ENCODE data around the gene TJP3. TPM values are rescaled to one million over a fixed set of nuclear protein-coding genes. Genes with fewer than 3 reads are reported as not detected.

TJP3 gene
- total RNA-seq, 1 donor from 2014 or later = 20.0 TPM

GRCh38 chr19:3766520-3766919 lies 58.3 kb downstream of the TJP3 start:
- Mint-ChIP-seq H3K9me3 (no peaks in the 10 kb centered on the region), H3K27me3 (no peaks in the 10 kb centered on the region), H3K4me1 (ENCODE audit: unreplicated experiment) (peaks cover 11% of the 10 kb centered on the region), H3K4me3 (no peak overlapping the region), H3K36me3 (peaks cover 5% of the 10 kb centered on the region), H3K27ac (no peak overlapping the region)
- no peak for TF ChIP-seq CTCF (conservative IDR thresholded peaks at IDR 0.05)
- DNase-seq (ENCODE audit: extremely low spot score, unreplicated experiment) = no peak

- Mint-ChIP-seq H3K4me3 (no peak overlapping the region), H3K4me1 (ENCODE audit: unreplicated experiment) (peaks cover 7% of the 10 kb centered on the region), H3K36me3 (peaks cover 5% of the 10 kb centered on the region), H3K27ac (no peak overlapping the region), H3K9me3 (no peaks in the 10 kb centered on the region), H3K27me3 (no peaks in the 10 kb centered on the region)
- no peak for DNase-seq (ENCODE audit: extremely low spot score, unreplicated experiment)
- TF ChIP-seq CTCF (conservative IDR thresholded peaks at IDR 0.05) = no peak
Measured at GRCh38 chr19:3767050-3767449, 58.9 kb downstream of the TJP3 start.

- no peak for TF ChIP-seq CTCF (conservative IDR thresholded peaks at IDR 0.05)
- no peaks in the 10 kb centered on the region for H3K27me3 Mint-ChIP-seq
- peaks cover 2% of the 10 kb centered on the region for H3K4me1 Mint-ChIP-seq (ENCODE audit: unreplicated experiment)
- H3K36me3 Mint-ChIP-seq = no peaks in the 10 kb centered on the region
- H3K27ac Mint-ChIP-seq = no peak overlapping the region
- H3K4me3 Mint-ChIP-seq = no peak overlapping the region
- H3K9me3 Mint-ChIP-seq = no peaks in the 10 kb centered on the region
- no peak for DNase-seq (ENCODE audit: extremely low spot score, unreplicated experiment)
Measured at GRCh38 chr19:3768015-3768747, 60.0 kb downstream of the TJP3 start.

GRCh38 chr19:3768748-3769099 lies 60.5 kb downstream of the TJP3 start:
- Mint-ChIP-seq H3K9me3 (no peaks in the 10 kb centered on the region), H3K4me3 (no peak overlapping the region), H3K27me3 (peaks cover under 1% of the 10 kb centered on the region), H3K27ac (no peak overlapping the region), H3K4me1 (ENCODE audit: unreplicated experiment) (no peaks in the 10 kb centered on the region), H3K36me3 (no peaks in the 10 kb centered on the region)
- no peak for TF ChIP-seq CTCF (conservative IDR thresholded peaks at IDR 0.05)
- no peak for DNase-seq (ENCODE audit: extremely low spot score, unreplicated experiment)

- Mint-ChIP-seq H3K27me3 (peaks cover 3% of the 10 kb centered on the region), H3K4me1 (ENCODE audit: unreplicated experiment) (no peaks in the 10 kb centered on the region), H3K27ac (no peak overlapping the region), H3K9me3 (no peaks in the 10 kb centered on the region), H3K4me3 (no peak overlapping the region), H3K36me3 (no peaks in the 10 kb centered on the region)
- DNase-seq (ENCODE audit: extremely low spot score, unreplicated experiment) = no peak
- no peak for TF ChIP-seq CTCF (conservative IDR thresholded peaks at IDR 0.05)
Measured at GRCh38 chr19:3769494-3769893, 61.3 kb downstream of the TJP3 start.

Data from type B pancreatic cell (in vitro differentiated cells).